Caco-2 (cell line): Measurements from ENCODE around the gene UGT1A5. TPM values are rescaled to one million over a fixed set of nuclear protein-coding genes. Genes with fewer than 3 reads are reported as not detected.

ENCODE experiments used
- BruUV-seq: library from RNA; stranded (reverse); fragments of 400-500 nt; replicated peaks from 2 replicates; lab custom pipeline; 2021; lab: Mats Ljungman, UMichigan
- CTCF ChIA-PET: fragments of 300-600 bp; sonication (Branson Sonifier 250); formaldehyde crosslinking; loops from one replicate; lab custom pipeline; 2022; ENCODE audit warnings: antibody characterized with exemption; lab: Charles Lee
- POLR2A ChIA-PET: fragments of 300-600 bp; sonication (Branson Sonifier 250); formaldehyde crosslinking; loops from one replicate; lab custom pipeline; 2022; ENCODE audit warnings: antibody characterized with exemption; lab: Charles Lee
- DNase-seq, 2 experiments: peaks; one replicate each; pipeline versions ENCODE4 v3.0.0 to v3.0.0-alpha.2; 2020 to 2022
- H3K27me3 ChIP-seq: replicated peaks from 2 replicates; pipeline ENCODE4 v1.6.0; 2011; ENCODE audit warnings: low read length; ENCODE audit not compliant: control insufficient read depth, insufficient read depth
- H3K36me3 ChIP-seq: 2 replicates; pipeline ENCODE4 v1.5.1; 2011; ENCODE audit warnings: low read length; ENCODE audit not compliant: control insufficient read depth, insufficient read depth
- H3K4me1 ChIP-seq: fragments of 250-450 bp; sonication (Bioruptor Pico); 2 replicates; pipeline ENCODE4 v1.5.1; 2020; ENCODE audit warnings: mild to moderate bottlenecking
- H3K4me3 ChIP-seq: 2 replicates; pipeline ENCODE4 v1.5.1; 2011; ENCODE audit warnings: low read depth, mild to moderate bottlenecking, control low read depth, low read length
- H3K9me3 ChIP-seq: fragments of 250-450 bp; sonication (Bioruptor Pico); 2 replicates; pipeline ENCODE4 v1.5.1; 2020; ENCODE audit warnings: mild to moderate bottlenecking, moderate library complexity
- H3K27ac Mint-ChIP-seq: one replicate; pipeline ENCODE4 v1.8.0; 2022; ENCODE audit warnings: mixed read lengths; ENCODE audit not compliant: unreplicated experiment
- H3K27me3 Mint-ChIP-seq: one replicate; pipeline ENCODE4 v1.8.0; 2022; ENCODE audit warnings: mixed read lengths; ENCODE audit not compliant: insufficient read depth, unreplicated experiment
- H3K36me3 Mint-ChIP-seq: one replicate; pipeline ENCODE4 v1.8.0; 2022; ENCODE audit warnings: mild to moderate bottlenecking, mixed read lengths; ENCODE audit not compliant: insufficient read depth, unreplicated experiment
- H3K4me1 Mint-ChIP-seq: one replicate; pipeline ENCODE4 v1.8.0; 2022; ENCODE audit warnings: low read depth, mixed read lengths; ENCODE audit not compliant: unreplicated experiment
- H3K4me3 Mint-ChIP-seq: one replicate; pipeline ENCODE4 v1.8.0; 2022; ENCODE audit warnings: mild to moderate bottlenecking, moderate library complexity, mixed read lengths; ENCODE audit not compliant: unreplicated experiment
- H3K9me3 Mint-ChIP-seq: one replicate; pipeline ENCODE4 v1.8.0; 2022; ENCODE audit warnings: mixed read lengths; ENCODE audit not compliant: unreplicated experiment
- intact Hi-C: fragments of 100-400 bp; cut with micrococcal nuclease; formaldehyde crosslinking; loops from one replicate; pipeline ENCODE4 v1.10.0; 2022; ENCODE audit not compliant: unreplicated experiment
- total RNA-seq: library from RNA; stranded (reverse); gene quantifications from 2 replicates; pipeline ENCODE4 v1.2.3, GENCODE V29; 2022
- TF ChIP-seq, protein P1 (sequence below), 2 experiments: fragments of 200-600 bp in 1 of 2; IDR thresholded peaks; 1 replicate in 1 of 2; 2 replicates in 1 of 2; pipeline versions ENCODE4 v1.5.1 to v1.8.0; 2011 to 2022; ENCODE audit warnings: antibody characterized with exemption in 1 of 2, control low read depth in 1 of 2, inconsistent platforms in 1 of 2, low read depth in 1 of 2, low read length in 1 of 2, mild to moderate bottlenecking in 1 of 2, moderate library complexity in 1 of 2; ENCODE audit not compliant: insufficient read depth in 1 of 2, severe bottlenecking in 1 of 2, unreplicated experiment in 1 of 2

Gene UGT1A5
- total RNA-seq, 1 experiment from 2014 or later = 1.2 TPM

DNA sequence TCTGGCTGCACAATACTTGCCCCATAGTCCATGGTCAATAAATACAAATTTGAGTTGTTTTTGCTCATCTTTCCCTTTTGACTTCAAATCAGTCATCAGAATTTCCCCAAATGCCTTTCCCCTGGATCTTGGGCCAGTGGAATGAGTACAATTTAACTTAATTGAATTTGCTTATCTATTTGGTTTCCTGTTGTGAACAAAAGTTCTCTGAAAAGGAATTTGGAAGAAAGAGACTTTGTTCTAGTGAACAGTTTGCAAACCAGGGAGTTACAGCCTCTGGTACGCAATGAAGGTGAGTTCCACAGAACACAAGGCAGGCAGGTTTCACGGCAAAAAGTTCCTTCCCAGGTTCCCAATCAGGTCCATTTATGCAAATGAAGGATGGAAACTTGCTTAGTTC lies 46.1 kb downstream of the UGT1A5 start:
- intact Hi-C loops = no loop called here
- Histone ChIP-seq H3K4me1 (no peaks in the 10 kb centered on the region), H3K27me3 (no peaks in the 10 kb centered on the region), H3K36me3 (no peaks in the 10 kb centered on the region), H3K4me3 (no peak overlapping the region), H3K9me3 (no peaks in the 10 kb centered on the region)
- ChIA-PET POLR2A (no interaction called here), CTCF (no interaction called here)
- no peak for DNase-seq
- Mint-ChIP-seq H3K27ac (no peak overlapping the region), H3K4me3 (no peak overlapping the region), H3K9me3 (no peaks in the 10 kb centered on the region), H3K36me3 (peaks cover 5% of the 10 kb centered on the region), H3K4me1 (peaks cover 11% of the 10 kb centered on the region), H3K27me3 (no peaks in the 10 kb centered on the region)
- BruUV-seq = no TSS peak
- TF ChIP-seq, protein P1, sequence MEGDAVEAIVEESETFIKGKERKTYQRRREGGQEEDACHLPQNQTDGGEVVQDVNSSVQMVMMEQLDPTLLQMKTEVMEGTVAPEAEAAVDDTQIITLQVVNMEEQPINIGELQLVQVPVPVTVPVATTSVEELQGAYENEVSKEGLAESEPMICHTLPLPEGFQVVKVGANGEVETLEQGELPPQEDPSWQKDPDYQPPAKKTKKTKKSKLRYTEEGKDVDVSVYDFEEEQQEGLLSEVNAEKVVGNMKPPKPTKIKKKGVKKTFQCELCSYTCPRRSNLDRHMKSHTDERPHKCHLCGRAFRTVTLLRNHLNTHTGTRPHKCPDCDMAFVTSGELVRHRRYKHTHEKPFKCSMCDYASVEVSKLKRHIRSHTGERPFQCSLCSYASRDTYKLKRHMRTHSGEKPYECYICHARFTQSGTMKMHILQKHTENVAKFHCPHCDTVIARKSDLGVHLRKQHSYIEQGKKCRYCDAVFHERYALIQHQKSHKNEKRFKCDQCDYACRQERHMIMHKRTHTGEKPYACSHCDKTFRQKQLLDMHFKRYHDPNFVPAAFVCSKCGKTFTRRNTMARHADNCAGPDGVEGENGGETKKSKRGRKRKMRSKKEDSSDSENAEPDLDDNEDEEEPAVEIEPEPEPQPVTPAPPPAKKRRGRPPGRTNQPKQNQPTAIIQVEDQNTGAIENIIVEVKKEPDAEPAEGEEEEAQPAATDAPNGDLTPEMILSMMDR (IDR thresholded peaks at IDR 0.05; ENCODE audit: insufficient read depth in 1 of 2, low read depth in 1 of 2, low read length in 1 of 2, severe bottlenecking in 1 of 2, unreplicated experiment in 1 of 2) = no peak

DNA sequence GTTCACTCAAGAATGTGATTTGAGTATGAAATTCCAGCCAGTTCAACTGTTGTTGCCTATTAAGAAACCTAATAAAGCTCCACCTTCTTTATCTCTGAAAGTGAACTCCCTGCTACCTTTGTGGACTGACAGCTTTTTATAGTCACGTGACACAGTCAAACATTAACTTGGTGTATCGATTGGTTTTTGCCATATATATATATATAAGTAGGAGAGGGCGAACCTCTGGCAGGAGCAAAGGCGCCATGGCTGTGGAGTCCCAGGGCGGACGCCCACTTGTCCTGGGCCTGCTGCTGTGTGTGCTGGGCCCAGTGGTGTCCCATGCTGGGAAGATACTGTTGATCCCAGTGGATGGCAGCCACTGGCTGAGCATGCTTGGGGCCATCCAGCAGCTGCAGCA lies 47.3 kb downstream of the UGT1A5 start, which contains the start of gene UGT1A1:
Gene UGT1A1, plus strand, starts transcription at position 228 of the 400 bp plus-strand sequence. Its CDS starts 18 bp downstream, at position 246.
- Histone ChIP-seq H3K27me3 (no peaks in the 10 kb centered on the region), H3K4me3 (no peak within 1 kb of the TSS), H3K36me3 (no peaks in the 10 kb centered on the region), H3K9me3 (no peaks in the 10 kb centered on the region), H3K4me1 (no peaks in the 10 kb centered on the region)
- Mint-ChIP-seq H3K36me3 (peaks cover 10% of the 10 kb centered on the region), H3K4me1 (peaks cover 16% of the 10 kb centered on the region), H3K9me3 (no peaks in the 10 kb centered on the region), H3K27me3 (no peaks in the 10 kb centered on the region), H3K27ac (no peak within 1 kb of the TSS), H3K4me3 (no peak within 1 kb of the TSS)
- ChIA-PET CTCF (no interaction called here), POLR2A (no interaction called here)
- TF ChIP-seq, protein P1 (IDR thresholded peaks at IDR 0.05; ENCODE audit: insufficient read depth in 1 of 2, low read depth in 1 of 2, low read length in 1 of 2, severe bottlenecking in 1 of 2, unreplicated experiment in 1 of 2) = no peak
- intact Hi-C loops = no loop called here
- no peak for DNase-seq
- no TSS peak for BruUV-seq

DNA sequence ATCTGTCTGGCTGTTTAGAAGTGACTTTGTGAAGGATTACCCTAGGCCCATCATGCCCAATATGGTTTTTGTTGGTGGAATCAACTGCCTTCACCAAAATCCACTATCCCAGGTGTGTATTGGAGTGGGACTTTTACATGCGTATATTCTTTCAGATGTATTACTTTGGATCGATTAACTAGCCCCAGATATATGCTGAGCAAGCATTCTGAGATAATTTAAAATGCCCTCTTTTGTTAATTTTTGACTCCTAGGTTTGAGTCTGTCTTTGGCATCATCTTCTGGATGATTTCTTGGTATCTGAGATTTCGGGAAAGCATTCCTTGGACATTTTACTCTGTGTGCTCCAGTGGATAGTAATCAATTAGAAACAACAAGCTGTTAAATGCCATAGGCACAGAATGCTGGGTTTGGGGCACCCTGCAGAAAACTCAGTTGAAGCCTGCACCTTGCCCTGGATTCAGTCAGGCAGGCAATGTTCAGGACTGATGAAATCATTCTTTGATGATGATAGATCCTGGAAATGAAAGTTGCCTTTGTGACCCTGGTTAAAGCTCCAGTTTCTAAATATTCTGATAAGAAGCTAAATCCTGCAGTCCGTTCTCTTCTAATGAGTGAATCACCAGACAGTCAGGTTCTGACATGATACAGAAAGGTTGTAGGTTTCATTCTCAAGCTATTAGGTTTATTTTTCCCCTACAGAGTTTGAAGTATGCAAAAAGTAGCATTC lies 48.5 kb downstream of the UGT1A5 start:
- DNase-seq = no peak
- Mint-ChIP-seq H3K27me3 (no peaks in the 10 kb centered on the region), H3K9me3 (no peaks in the 10 kb centered on the region), H3K4me3 (no peak overlapping the region), H3K27ac (no peak overlapping the region), H3K36me3 (peaks cover 10% of the 10 kb centered on the region), H3K4me1 (peaks cover 16% of the 10 kb centered on the region)
- intact Hi-C loops = no loop called here
- Histone ChIP-seq H3K9me3 (no peaks in the 10 kb centered on the region), H3K27me3 (no peaks in the 10 kb centered on the region), H3K4me1 (no peaks in the 10 kb centered on the region), H3K4me3 (no peak overlapping the region), H3K36me3 (no peaks in the 10 kb centered on the region)
- ChIA-PET POLR2A (no interaction called here), CTCF (no interaction called here)
- TF ChIP-seq, protein P1 (IDR thresholded peaks at IDR 0.05; ENCODE audit: insufficient read depth in 1 of 2, low read depth in 1 of 2, low read length in 1 of 2, severe bottlenecking in 1 of 2, unreplicated experiment in 1 of 2) = no peak
- no TSS peak for BruUV-seq
